WI38 (cell line): Measurements from ENCODE around the gene LIX1L.

Experiments used
- H3K4me3 ChIP-seq: 2 replicates; pipeline ENCODE4 v1.5.1; 2011; ENCODE audit warnings: low read depth, mild to moderate bottlenecking, control low read depth, low read length
- CTCF ChIP-seq: IDR thresholded peaks from 2 replicates; pipeline ENCODE4 v1.5.1; 2012; ENCODE audit warnings: low read depth, mild to moderate bottlenecking, control low read depth, low read length

The LIX1L gene

GRCh38 chr1:145985129-145985501 lies 27.3 kb upstream of the LIX1L start:
- no peak overlapping the region for H3K4me3 ChIP-seq
- TF ChIP-seq CTCF: no peak

DNA sequence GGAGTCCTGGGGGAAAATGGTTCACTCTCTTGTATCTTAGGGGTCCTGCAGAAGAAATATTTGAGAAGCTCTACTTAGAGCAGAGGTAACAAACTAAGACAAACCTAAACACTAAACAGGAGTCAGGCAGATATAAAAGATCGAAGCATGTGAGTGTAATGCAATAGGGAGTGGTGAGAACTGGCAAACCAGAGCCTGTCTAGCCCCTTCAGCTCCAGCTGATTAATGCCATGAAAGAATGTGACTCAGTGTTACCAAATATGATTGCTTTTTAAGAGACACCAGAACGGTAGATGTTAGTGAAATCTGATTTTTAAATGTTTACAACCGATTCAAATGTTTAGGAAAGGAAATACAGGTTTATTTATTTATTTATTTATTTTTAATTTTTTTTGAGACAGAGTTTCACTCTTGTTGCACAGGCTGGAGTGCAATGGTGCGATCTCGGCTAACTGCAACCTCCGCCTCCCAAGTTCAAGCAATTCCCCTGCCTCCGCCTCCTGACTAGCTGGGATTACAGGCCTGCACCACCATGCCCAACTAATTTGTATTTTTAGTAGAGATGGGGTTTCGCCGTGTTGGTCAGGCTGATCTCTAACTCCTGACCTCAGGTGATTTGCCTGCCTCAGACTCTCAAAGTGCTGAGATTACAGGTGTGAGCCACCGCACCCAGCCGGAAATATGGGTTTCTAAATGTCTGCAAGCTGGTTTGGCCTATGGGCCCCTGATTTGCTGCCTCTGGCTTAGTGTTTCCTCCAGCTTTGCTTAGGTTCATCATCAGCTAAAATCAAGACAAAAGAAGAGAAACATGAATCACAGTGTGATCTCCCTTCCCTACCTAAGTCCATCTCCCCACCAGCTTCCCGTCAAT lies 26.4 kb upstream of the LIX1L start:
- no peak overlapping the region for H3K4me3 ChIP-seq
- no peak for TF ChIP-seq CTCF

GRCh38 chr1:145983206-145983675 lies 25.4 kb upstream of the LIX1L start:
- no peak for TF ChIP-seq CTCF
- H3K4me3 ChIP-seq: no peak overlapping the region

- no peak for TF ChIP-seq CTCF
- H3K4me3 ChIP-seq: no peak overlapping the region
Measured at GRCh38 chr1:145982010-145982723, 24.4 kb upstream of the LIX1L start.

GRCh38 chr1:145980457-145980994 lies 22.7 kb upstream of the LIX1L start:
- no peak for TF ChIP-seq CTCF
- no peak overlapping the region for H3K4me3 ChIP-seq

GRCh38 chr1:145979746-145980456 lies 22.1 kb upstream of the LIX1L start:
- TF ChIP-seq CTCF: no peak
- H3K4me3 ChIP-seq: no peak overlapping the region
